GM12878 (cell line): ENCODE measurements around the gene TMEM151A. TPM values are rescaled to one million over a fixed set of nuclear protein-coding genes. Genes with fewer than 3 reads are reported as not detected.

Experiments used
- ATAC-seq: fragments of 200-7000 bp; cut with Tn5 transposase; 3 replicates; pipeline ENCODE4 v1.9.1; 2020; ENCODE audit warnings: mild to moderate bottlenecking, moderate library complexity
- BruUV-seq: library from RNA; stranded (reverse); fragments of 400-500 nt; replicated peaks from 2 replicates; lab custom pipeline; 2021; lab: Mats Ljungman, UMichigan
- CTCF ChIA-PET: fragments of 300-600 bp; sonication (Branson Sonifier 250); formaldehyde crosslinking; extraction: SDS; loops from one replicate; lab custom pipeline; 2021; ENCODE audit warnings: inconsistent platforms; lab: Yijun Ruan, JAX
- POLR2A ChIA-PET: fragments of 350-600 bp; formaldehyde crosslinking; extraction: SDS; loops from one replicate; lab custom pipeline; 2021; ENCODE audit warnings: inconsistent platforms; lab: Charles Lee
- RAD21 ChIA-PET: fragments of 300-600 bp; sonication (Branson Sonifier 250); formaldehyde crosslinking; loops from one replicate; lab custom pipeline; 2023; ENCODE audit warnings: antibody characterized with exemption; ENCODE audit not compliant: unreplicated experiment; lab: Charles Lee
- SMC1A ChIA-PET: fragments of 300-600 bp; sonication (Branson Sonifier 250); formaldehyde crosslinking; loops from one replicate; lab custom pipeline; 2023; ENCODE audit not compliant: unreplicated experiment, uncharacterized antibody; lab: Charles Lee
- DNase-seq: peaks from one replicate; pipeline ENCODE4 v3.0.0-alpha.2; 2011; ENCODE audit warnings: low read depth, low spot score
- FAIRE-seq: peaks from 3 replicates; lab custom pipeline; 2011; peaks lifted over from hg19 to GRCh38; lab: Jason Lieb, UNC
- H2AFZ ChIP-seq: 2 replicates; pipeline ENCODE4 v1.6.0; 2011; ENCODE audit warnings: low read depth, low read length, control low read depth; ENCODE audit not compliant: control insufficient read depth
- H3K27ac ChIP-seq: 2 replicates; pipeline ENCODE4 v1.5.1; 2011; ENCODE audit warnings: control low read depth; ENCODE audit not compliant: control insufficient read depth, insufficient read depth
- H3K27me3 ChIP-seq, 2 experiments: replicated peaks in 1 of 2; 2 replicates each; pipeline versions ENCODE4 v1.6.0 to v1.6.1; 2011; ENCODE audit warnings: low read length in 1 of 2; ENCODE audit not compliant: control insufficient read depth in 2 of 2, insufficient read depth in 2 of 2
- H3K36me3 ChIP-seq, 2 experiments: 2 replicates each; pipeline ENCODE4 v1.5.1; 2011; ENCODE audit warnings: low read length in 1 of 2; ENCODE audit not compliant: control insufficient read depth in 2 of 2, insufficient read depth in 2 of 2
- H3K4me1 ChIP-seq: 2 replicates; pipeline ENCODE4 v1.6.1; 2011; ENCODE audit warnings: mild to moderate bottlenecking, low read length, moderate library complexity, mixed read lengths; ENCODE audit not compliant: control insufficient read depth, insufficient read depth
- H3K4me2 ChIP-seq: 2 replicates; pipeline ENCODE4 v1.6.0; 2011; ENCODE audit warnings: control low read depth; ENCODE audit not compliant: control insufficient read depth, insufficient read depth
- H3K4me3 ChIP-seq: fragments of 200-600 bp; sonication (generic); 2 replicates; pipeline ENCODE4 v1.5.1; 2016
- H3K79me2 ChIP-seq: 2 replicates; pipeline ENCODE4 v1.6.0; 2011; ENCODE audit warnings: low read length; ENCODE audit not compliant: control insufficient read depth, insufficient read depth
- H3K9ac ChIP-seq: 2 replicates; pipeline ENCODE4 v1.8.0; 2011; ENCODE audit warnings: low read length, control low read depth, mixed read lengths; ENCODE audit not compliant: control insufficient read depth, insufficient read depth
- H3K9me3 ChIP-seq: replicated peaks from 3 replicates; pipeline ENCODE4 v1.5.1; 2011; ENCODE audit warnings: mild to moderate bottlenecking, low read length; ENCODE audit not compliant: control insufficient read depth, insufficient read depth
- H4K20me1 ChIP-seq: 2 replicates; pipeline ENCODE4 v1.6.0; 2011; ENCODE audit not compliant: control insufficient read depth, insufficient read depth
- NFXL1 ChIP-seq: fragments of 450-650 bp; IDR thresholded peaks from 2 replicates; pipeline ENCODE4 v1.6.1; 2017; ENCODE audit warnings: antibody characterized with exemption, mild to moderate bottlenecking, borderline replicate concordance
- WGBS: methylation state at CpG from one replicate; pipeline ENCODE4 v1.1.6; 2016; ENCODE audit warnings: low lambda C conversion rate; ENCODE audit not compliant: insufficient replicate concordance, insufficient coverage; ENCODE audit errors: missing lambda C conversion rate; 5-methylcytosine and 5-hydroxymethylcytosine counted together
- in situ Hi-C: fragments of 300-500 bp; cut with MboI; formaldehyde crosslinking; loops from 9 replicates; pipeline ENCODE4 v1.14.3; 2018; ENCODE audit warnings: mixed read lengths
- intact Hi-C: fragments of 100-400 bp; cut with micrococcal nuclease; formaldehyde crosslinking; loops from one replicate; pipeline ENCODE4 v1.14.2; 2022; ENCODE audit not compliant: unreplicated experiment
- polyA plus RNA-seq, 11 experiments: library from polyadenylated mRNA; depleted of rRNA in 4 of 11; unstranded in 6 of 11; stranded (reverse) in 5 of 11; fragments of >200 nt; fragmentation: Nextera tagmentation in 4 of 11; fragmentation: Illumina TruSeq in 1 of 11; extraction: Ambion mirVana in 4 of 11; extraction: Trizol in 1 of 11; gene quantifications; 1 replicate in 1 of 11; 2 replicates in 10 of 11; pipeline versions ENCODE4 v1.2.1 to v1.2.3, GENCODE V29; 2011 to 2016; ENCODE audit warnings: inconsistent platforms in 2 of 11, missing spikeins in 2 of 11, low read depth in 1 of 11
- total RNA-seq, 4 experiments: library from RNA; depleted of rRNA in 3 of 4; stranded (reverse); fragments of >200 nt in 3 of 4; fragmentation: Illumina TruSeq in 1 of 4; extraction: Trizol in 1 of 4; gene quantifications; 2 replicates each; pipeline versions ENCODE4 v1.2.1 to v1.2.3, GENCODE V29; 2013 to 2021
- TF ChIP-seq, protein P1 (sequence below): IDR thresholded peaks from 2 replicates; pipeline ENCODE4 v1.6.1; 2011; ENCODE audit warnings: borderline replicate concordance, low read depth, mild to moderate bottlenecking, moderate library complexity, low read length; ENCODE audit not compliant: insufficient read depth, poor library complexity, severe bottlenecking

The TMEM151A gene
- total and polyA plus RNA-seq, 10 of the 15 experiments (the other 5 are each of a cell fraction or from before 2014, with no cell fraction given) = not detected

DNA sequence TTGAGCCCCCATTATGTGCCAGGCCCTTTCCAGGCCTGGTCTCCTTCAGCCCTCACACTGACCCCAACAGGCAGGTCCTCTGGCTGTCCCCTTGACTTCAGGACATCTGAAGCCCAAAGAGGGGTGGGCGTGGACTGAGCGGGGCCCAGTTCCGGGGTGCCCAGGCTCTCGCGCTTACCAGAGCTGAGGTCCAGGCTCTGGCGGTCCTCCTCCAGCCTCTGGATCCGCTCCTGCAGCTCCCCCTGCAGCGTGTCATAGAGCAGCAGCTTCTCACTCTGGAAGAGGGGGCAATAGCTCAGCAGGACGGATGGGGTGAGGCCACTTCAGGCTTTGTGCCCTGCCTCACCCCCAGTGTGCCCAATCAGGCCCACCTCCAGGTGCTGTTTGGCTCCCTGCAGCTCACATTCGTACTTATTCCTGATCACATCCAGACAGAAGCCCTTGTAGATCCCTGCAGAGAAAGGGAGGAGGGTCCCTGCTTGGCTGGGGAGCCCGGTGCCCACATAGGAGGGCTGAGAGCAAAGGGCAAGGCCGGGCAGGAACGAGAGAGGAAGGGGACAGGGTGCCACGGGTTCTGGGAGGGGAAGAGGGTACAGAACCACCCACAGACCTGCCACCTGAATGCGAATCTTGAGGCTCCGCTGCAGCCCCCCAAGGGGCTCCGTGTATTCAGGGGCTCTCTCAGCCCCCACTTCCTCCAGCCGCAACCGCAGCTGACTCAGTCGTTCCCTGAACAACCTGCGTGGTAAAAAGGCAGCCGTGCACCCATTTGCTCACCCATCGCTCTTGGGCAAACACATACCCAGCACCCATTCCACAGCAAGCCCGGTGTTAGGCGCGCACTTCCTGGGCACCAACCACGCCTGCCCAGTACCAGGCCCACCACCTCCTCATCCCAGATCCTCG is 49.2 kb downstream of the TMEM151A start:
- H3K4me3 ChIP-seq = no peak overlapping the region
- ATAC-seq (no peak), DNase-seq (no peak), FAIRE-seq (no peak)
- intact Hi-C loops (no loop called here), in situ Hi-C loops (no loop called here)
- no TSS peak for BruUV-seq
- H3K4me2 ChIP-seq = no peak overlapping the region
- H3K9me3 ChIP-seq = no peaks in the 10 kb centered on the region
- POLR2A ChIA-PET = no interaction called here
- no peaks in the 10 kb centered on the region for H4K20me1 ChIP-seq
- RAD21 ChIA-PET = no interaction called here
- H3K9ac ChIP-seq = no peak overlapping the region
- TF ChIP-seq, protein P1, sequence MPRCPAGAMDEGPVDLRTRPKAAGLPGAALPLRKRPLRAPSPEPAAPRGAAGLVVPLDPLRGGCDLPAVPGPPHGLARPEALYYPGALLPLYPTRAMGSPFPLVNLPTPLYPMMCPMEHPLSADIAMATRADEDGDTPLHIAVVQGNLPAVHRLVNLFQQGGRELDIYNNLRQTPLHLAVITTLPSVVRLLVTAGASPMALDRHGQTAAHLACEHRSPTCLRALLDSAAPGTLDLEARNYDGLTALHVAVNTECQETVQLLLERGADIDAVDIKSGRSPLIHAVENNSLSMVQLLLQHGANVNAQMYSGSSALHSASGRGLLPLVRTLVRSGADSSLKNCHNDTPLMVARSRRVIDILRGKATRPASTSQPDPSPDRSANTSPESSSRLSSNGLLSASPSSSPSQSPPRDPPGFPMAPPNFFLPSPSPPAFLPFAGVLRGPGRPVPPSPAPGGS = no peak
- no peak for TF ChIP-seq NFXL1
- peaks cover 0 to 19% of the 10 kb centered on the region in 2 experiments; a peak in 3 of 4 replicates for H3K36me3 ChIP-seq
- WGBS = 88% methylated on average over 25 of the region's 28 CpGs
- H2AFZ ChIP-seq = no peak overlapping the region
- H3K27ac ChIP-seq = no peak overlapping the region
- H3K27me3 ChIP-seq = no peaks in the 10 kb centered on the region
- H3K79me2 ChIP-seq = peaks cover 17% of the 10 kb centered on the region
- SMC1A ChIA-PET = interaction anchor here (0.6 to 1.2 kb wide), 2 partner anchors 45 to 497 kb away, joined by 3 to 4 read pairs; no protein-coding TSS in a partner anchor
- CTCF ChIA-PET = interaction anchor here (0.6 to 7.4 kb wide), 2 partner anchors 29 to 43 kb away, joined by 3 to 44 read pairs; no protein-coding TSS in a partner anchor
- H3K4me1 ChIP-seq = peaks cover 30% of the 10 kb centered on the region
